Endothelial cell of umbilical vein (primary cell): ENCODE measurements around the gene PKNOX2. TPM values are rescaled to one million over a fixed set of nuclear protein-coding genes. Genes with fewer than 3 reads are reported as not detected.

Experiments used
- BruUV-seq: library from RNA; stranded (reverse); fragments of 400-500 nt; replicated peaks from 2 replicates; lab custom pipeline; 2021; lab: Mats Ljungman, UMichigan
- CTCF ChIA-PET: fragments of 300-600, 350-600 bp; sonication (Branson Sonifier 250); formaldehyde crosslinking; loops from one replicate; lab custom pipeline; 2021; ENCODE audit warnings: antibody characterized with exemption, inconsistent platforms; lab: Charles Lee
- POLR2A ChIA-PET: fragments of 300-600, 350-600 bp; sonication (Branson Sonifier 250); formaldehyde crosslinking; loops from one replicate; lab custom pipeline; 2021; ENCODE audit warnings: antibody characterized with exemption, inconsistent platforms; lab: Charles Lee
- DNase-seq: peaks from one replicate; pipeline ENCODE4 v3.0.0-alpha.2; 2011; ENCODE audit warnings: low read depth, low spot score
- FAIRE-seq: peaks from 2 replicates; lab custom pipeline; 2011; peaks lifted over from hg19 to GRCh38; lab: Jason Lieb, UNC
- H2AFZ ChIP-seq: 2 replicates; pipeline ENCODE4 v1.6.0; 2012; ENCODE audit warnings: low read depth, low read length, control low read depth, inconsistent platforms
- H3K27ac ChIP-seq: 2 replicates; pipeline ENCODE4 v1.5.1; 2011; ENCODE audit warnings: low read depth, mild to moderate bottlenecking, control low read depth, low read length, moderate library complexity; ENCODE audit not compliant: insufficient read depth
- H3K27me3 ChIP-seq, 2 experiments: 2 replicates each; pipeline versions ENCODE4 v1.6.0 to v1.6.1; 2011; ENCODE audit warnings: low read length in 2 of 2, mixed read lengths in 1 of 2; ENCODE audit not compliant: control insufficient read depth in 2 of 2, insufficient read depth in 2 of 2
- H3K36me3 ChIP-seq, 2 experiments: 2 replicates in 1 of 2; 3 replicates in 1 of 2; pipeline ENCODE4 v1.5.1; 2011; ENCODE audit warnings: low read length in 2 of 2, mild to moderate bottlenecking in 1 of 2, moderate library complexity in 1 of 2; ENCODE audit not compliant: control insufficient read depth in 2 of 2, insufficient read depth in 2 of 2; ENCODE audit errors: extremely low read depth in 1 of 2
- H3K4me1 ChIP-seq: 3 replicates; pipeline ENCODE4 v1.5.1; 2011; ENCODE audit warnings: mild to moderate bottlenecking, low read length; ENCODE audit not compliant: control insufficient read depth, insufficient read depth; ENCODE audit errors: extremely low read depth
- H3K4me2 ChIP-seq: 2 replicates; pipeline ENCODE4 v1.6.1; 2011; ENCODE audit warnings: low read length, control low read depth, mixed read lengths; ENCODE audit not compliant: insufficient read depth
- H3K4me3 ChIP-seq, 3 experiments: fragments of 200-600 bp in 1 of 3; sonication (generic), shearing (Covaris generic) in 1 of 3; replicated peaks in 1 of 3; 2 replicates each; pipeline ENCODE4 v1.5.1; 2011 to 2016; ENCODE audit warnings: control low read depth in 3 of 3, low read length in 3 of 3, mild to moderate bottlenecking in 2 of 3, inconsistent platforms in 1 of 3, low read depth in 1 of 3, moderate library complexity in 1 of 3; ENCODE audit not compliant: insufficient read depth in 1 of 3
- H3K79me2 ChIP-seq: 2 replicates; pipeline ENCODE4 v1.6.0; 2012; ENCODE audit warnings: low read length, inconsistent platforms; ENCODE audit not compliant: control insufficient read depth, insufficient read depth
- H3K9ac ChIP-seq: replicated peaks from 2 replicates; pipeline ENCODE3; 2011; ENCODE audit warnings: low read length, control low read depth; ENCODE audit not compliant: insufficient read depth; ENCODE audit errors: extremely low read depth
- H3K9me1 ChIP-seq: replicated peaks from 3 replicates; pipeline ENCODE4 v1.6.0; 2011; ENCODE audit warnings: mild to moderate bottlenecking, low read length; ENCODE audit not compliant: control insufficient read depth, insufficient read depth; ENCODE audit errors: extremely low read depth
- H3K9me3 ChIP-seq: replicated peaks from 2 replicates; pipeline ENCODE4 v1.5.1; 2012; ENCODE audit warnings: low read length, inconsistent platforms; ENCODE audit not compliant: control insufficient read depth, insufficient read depth
- H4K20me1 ChIP-seq: replicated peaks from 2 replicates; pipeline ENCODE3; 2011; ENCODE audit warnings: mild to moderate bottlenecking, low read length; ENCODE audit not compliant: control insufficient read depth, insufficient read depth; ENCODE audit errors: extremely low read depth
- EZH2 ChIP-seq: IDR thresholded peaks from 2 replicates; pipeline ENCODE4 v1.6.1; 2012; ENCODE audit warnings: borderline replicate concordance, low read depth, mild to moderate bottlenecking, moderate library complexity, low read length, inconsistent platforms; ENCODE audit not compliant: severe bottlenecking
- FOS ChIP-seq: IDR thresholded peaks from 2 replicates; pipeline ENCODE4 v1.6.1; 2011; ENCODE audit warnings: mild to moderate bottlenecking, low read length, moderate library complexity, borderline replicate concordance; ENCODE audit not compliant: insufficient read depth
- GATA2 ChIP-seq: IDR thresholded peaks from 2 replicates; pipeline ENCODE4 v1.7.0; 2011; ENCODE audit warnings: low read depth, mild to moderate bottlenecking, moderate library complexity, mixed read lengths, low read length; ENCODE audit not compliant: insufficient read length, insufficient read depth
- JUN ChIP-seq: IDR thresholded peaks from 2 replicates; pipeline ENCODE4 v1.6.1; 2011; ENCODE audit warnings: borderline replicate concordance, low read depth; ENCODE audit not compliant: insufficient read length, insufficient read depth
- POLR2A ChIP-seq: IDR thresholded peaks from 2 replicates; pipeline ENCODE4 v1.6.1; 2012; ENCODE audit warnings: low read depth, mild to moderate bottlenecking, control low read depth, low read length
- POLR2AphosphoS5 ChIP-seq: IDR thresholded peaks from 2 replicates; pipeline ENCODE4 v1.6.1; 2012; ENCODE audit warnings: low read depth, mild to moderate bottlenecking, control low read depth, low read length, moderate library complexity; ENCODE audit not compliant: insufficient read depth
- dilution Hi-C: fragments of 300-500 bp; cut with MboI; formaldehyde crosslinking; loops from one replicate; pipeline ENCODE4 v1.15.0; 2019; ENCODE audit warnings: low sequenced_read_pairs; ENCODE audit not compliant: extremely low pct_ligation_motif_present
- intact Hi-C: fragments of 100-400 bp; cut with micrococcal nuclease; formaldehyde crosslinking; loops from one replicate; pipeline ENCODE4 v1.10.0; 2022
- polyA plus RNA-seq, 4 experiments: library from polyadenylated mRNA; depleted of rRNA in 3 of 4; stranded (reverse) in 3 of 4; unstranded in 1 of 4; fragments of >200 nt; gene quantifications; 2 replicates each; pipeline versions ENCODE4 v1.2.1 to v1.2.3, GENCODE V29; 2011 to 2012; ENCODE audit warnings: missing spikeins in 1 of 4
- total RNA-seq: library from RNA; stranded (reverse); gene quantifications from 2 replicates; pipeline ENCODE4 v1.2.3, GENCODE V29; 2021
- TF ChIP-seq, protein P1 (sequence below): IDR thresholded peaks from 2 replicates; pipeline ENCODE4 v1.6.1; 2011; ENCODE audit not compliant: insufficient read depth, insufficient read length

The PKNOX2 gene
- total and polyA plus RNA-seq, 2 donors (not counting 3 experiments of a cell fraction or from before 2014, with no cell fraction given), result 0.11 to 0.91 TPM

- Histone ChIP-seq H3K79me2 (no peaks in the 10 kb centered on the region), H3K9ac (no peak overlapping the region), H3K9me3 (no peaks in the 10 kb centered on the region), H3K36me3 (no peaks in the 10 kb centered on the region), H3K4me1 (peaks cover 16% of the 10 kb centered on the region), H3K4me3 (peak overlapping the region in 1 of 3 experiments; percentile 53), H3K4me2 (no peak overlapping the region), H4K20me1 (no peaks in the 10 kb centered on the region), H3K27me3 (peaks cover 35 to 38% of the 10 kb centered on the region in 2 experiments), H3K27ac (no peak overlapping the region), H3K9me1 (no peaks in the 10 kb centered on the region), H2AFZ (no peak overlapping the region)
- dilution Hi-C loops, result no loop called here
- no peak for TF ChIP-seq FOS
- no peak for TF ChIP-seq GATA2
- intact Hi-C loops, result loop anchor here (2.0 to 10.0 kb wide), 2 partner anchors 57 to 707 kb away; no protein-coding TSS in a partner anchor
- BruUV-seq, result no TSS peak
- ChIA-PET CTCF (interaction anchor here (0.9 to 10.4 kb wide), 5 partner anchors 9 to 178 kb away, joined by 3 to 188 read pairs (median 5); no protein-coding TSS in a partner anchor), POLR2A (no interaction called here)
- DNase-seq (no peak), FAIRE-seq (no peak)
Observed at GRCh38 chr11:125167292-125167953, 2.9 kb downstream of the PKNOX2 start.

GRCh38 chr11:125167954-125168835 lies 3.6 kb downstream of the PKNOX2 start:
- no TSS peak for BruUV-seq
- ChIA-PET CTCF (interaction anchor here (1.1 to 10.4 kb wide), 4 partner anchors 9 to 177 kb away, joined by 3 to 188 read pairs (median 5); no protein-coding TSS in a partner anchor), POLR2A (no interaction called here)
- peaks cover 36 to 38% of the 10 kb centered on the region in 2 experiments for H3K27me3 ChIP-seq
- no peaks in the 10 kb centered on the region for H3K9me1 ChIP-seq
- H3K9ac ChIP-seq, result no peak overlapping the region
- dilution Hi-C loops, result no loop called here
- H4K20me1 ChIP-seq, result no peaks in the 10 kb centered on the region
- DNase-seq (no peak), FAIRE-seq (peak; percentile 77)
- H2AFZ ChIP-seq, result no peak overlapping the region
- H3K9me3 ChIP-seq, result no peaks in the 10 kb centered on the region
- intact Hi-C loops, result loop anchor here (2.0 to 10.0 kb wide), 2 partner anchors 57 to 707 kb away; no protein-coding TSS in a partner anchor
- H3K36me3 ChIP-seq, result no peaks in the 10 kb centered on the region
- TF ChIP-seq JUN (no peak), EZH2 (no peak), POLR2AphosphoS5 (no peak), GATA2 (no peak), POLR2A (no peak), FOS (no peak)
- TF ChIP-seq, protein P1, sequence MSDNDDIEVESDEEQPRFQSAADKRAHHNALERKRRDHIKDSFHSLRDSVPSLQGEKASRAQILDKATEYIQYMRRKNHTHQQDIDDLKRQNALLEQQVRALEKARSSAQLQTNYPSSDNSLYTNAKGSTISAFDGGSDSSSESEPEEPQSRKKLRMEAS, result no peak
- no peak overlapping the region for H3K4me2 ChIP-seq
- peaks cover 16% of the 10 kb centered on the region for H3K4me1 ChIP-seq
- no peak overlapping the region for H3K27ac ChIP-seq
- no peak overlapping the region for H3K4me3 ChIP-seq
- no peaks in the 10 kb centered on the region for H3K79me2 ChIP-seq
